NCI-H345 treated with DMSO at 0.1 percent for 48 hours (cell line): Measurements from ENCODE around the gene ASB13.
"Not testable (repeated sequence)": the region's sequence is repeated elsewhere in the genome, so short reads cannot be mapped to it uniquely, and the experiment has no call there.

ENCODE experiments used
- DNase-seq: peaks from one replicate; lab custom pipeline; 2025; ENCODE audit not compliant: unreplicated experiment; lab: John Stamatoyannopoulos, UW

The ASB13 gene

GRCh38 chr10:5608608-5609220 is 57.7 kb downstream of the ASB13 start:
- no peak for DNase-seq

GRCh38 chr10:5607594-5607993 is 58.8 kb downstream of the ASB13 start:
- DNase-seq: no peak

- DNase-seq: no peak
Measured at GRCh38 chr10:5606864-5607263, 59.5 kb downstream of the ASB13 start.

GRCh38 chr10:5606321-5606720 is 60.1 kb downstream of the ASB13 start:
- no peak for DNase-seq

DNA sequence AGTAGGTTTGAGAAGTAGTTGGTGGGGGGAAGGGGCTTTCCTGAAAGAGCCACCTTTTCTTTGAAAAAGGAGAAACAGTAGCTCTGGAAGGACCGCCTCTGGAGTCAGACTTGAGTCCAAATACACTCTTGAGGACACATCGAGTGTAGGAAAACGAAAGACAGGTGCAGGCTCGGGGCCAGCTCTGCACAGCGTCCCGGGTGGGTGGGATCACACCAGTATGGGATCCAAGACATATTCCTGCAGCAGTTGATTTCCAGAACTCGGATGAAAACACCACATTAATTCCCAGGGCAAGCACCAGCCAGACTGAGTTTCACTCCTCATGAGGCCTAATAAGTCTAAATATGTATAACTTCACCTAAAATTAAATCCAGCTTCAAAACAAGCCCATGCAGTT is 61.4 kb downstream of the ASB13 start:
- no peak for DNase-seq

DNA sequence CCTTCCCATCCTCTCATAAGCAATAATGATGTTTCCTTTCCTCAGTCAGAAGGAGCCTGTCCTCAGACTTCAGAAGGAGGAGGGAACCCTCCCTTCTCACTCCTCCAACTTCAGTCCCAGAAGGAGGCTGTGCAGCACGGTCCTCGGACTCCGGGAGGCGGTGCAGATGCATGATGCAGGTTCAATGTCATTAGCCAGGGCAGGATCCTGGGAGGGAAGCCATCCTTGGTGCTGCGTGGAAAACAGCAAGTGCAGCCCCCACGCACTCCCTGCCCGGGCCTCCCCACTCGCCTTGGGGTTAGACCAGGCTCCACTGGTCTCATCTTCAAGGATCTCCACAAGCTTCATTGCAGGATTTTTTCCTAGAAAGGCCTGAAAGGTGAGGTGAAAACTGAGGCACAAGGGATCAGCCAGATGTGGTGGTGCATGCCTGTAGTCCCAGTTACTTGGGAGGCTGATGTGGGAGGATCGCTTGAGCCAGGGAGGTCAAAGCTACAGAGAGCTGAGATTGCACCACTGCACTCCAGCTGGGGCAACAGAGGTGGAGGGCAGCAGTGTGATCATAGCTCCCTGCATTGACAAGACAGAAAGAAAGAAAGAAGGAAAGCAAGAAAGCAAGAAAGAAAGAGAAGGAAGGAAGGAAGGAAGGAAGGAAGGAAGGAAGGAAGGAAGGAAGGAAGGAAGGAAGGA is 62.0 kb downstream of the ASB13 start:
- no peak for DNase-seq

DNA sequence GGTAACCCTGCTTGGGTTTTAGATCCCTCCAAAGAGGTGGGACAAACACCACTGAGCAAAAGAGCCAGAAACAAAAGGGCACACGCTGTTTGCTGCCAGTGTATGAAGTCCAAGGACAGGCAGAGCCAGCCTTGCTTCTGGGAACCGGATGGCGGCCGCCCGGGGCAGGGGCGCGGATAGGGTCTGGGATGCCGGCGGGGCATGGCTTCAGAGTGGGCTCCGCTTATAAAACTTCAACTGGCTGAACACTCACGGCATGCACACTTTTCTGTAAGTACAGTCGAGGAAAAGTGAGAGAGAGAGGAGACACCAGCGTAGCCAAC is 62.6 kb downstream of the ASB13 start:
- no peak for DNase-seq

GRCh38 chr10:5603091-5603847 is 63.1 kb downstream of the ASB13 start:
- no peak for DNase-seq

GRCh38 chr10:5601826-5602495 is 64.4 kb downstream of the ASB13 start:
- DNase-seq: no peak

DNA sequence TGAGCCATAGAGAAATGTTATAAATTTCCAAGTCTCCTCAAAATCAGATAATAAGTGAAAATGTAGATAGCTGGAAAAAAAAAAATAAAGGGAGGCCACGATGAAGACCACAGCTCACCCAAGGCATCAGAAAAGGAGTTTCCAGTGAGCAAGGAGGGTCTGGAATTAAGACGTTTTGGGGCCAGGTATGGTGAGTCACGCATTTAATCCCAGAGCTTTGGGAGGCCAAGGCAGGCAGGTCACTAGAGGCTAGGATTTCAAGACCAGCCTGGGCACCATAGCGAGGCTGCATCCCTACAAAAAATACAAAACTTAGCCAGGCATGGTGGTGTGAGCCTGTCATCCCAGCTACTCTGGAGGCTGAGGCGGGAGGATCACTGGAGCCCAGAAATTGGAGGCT is 65.5 kb downstream of the ASB13 start:
- no peak for DNase-seq

- DNase-seq: no peak
Measured at GRCh38 chr10:5599613-5600520, 66.5 kb downstream of the ASB13 start.

GRCh38 chr10:5598085-5598690 is 68.2 kb downstream of the ASB13 start:
- no peak for DNase-seq

GRCh38 chr10:5596611-5597341 is 69.6 kb downstream of the ASB13 start:
- no peak for DNase-seq

- DNase-seq: no peak
Measured at GRCh38 chr10:5595994-5596471, 70.4 kb downstream of the ASB13 start.

GRCh38 chr10:5595591-5595990 is 70.8 kb downstream of the ASB13 start:
- DNase-seq: no peak

GRCh38 chr10:5595095-5595494 is 71.3 kb downstream of the ASB13 start:
- DNase-seq: no peak

DNA sequence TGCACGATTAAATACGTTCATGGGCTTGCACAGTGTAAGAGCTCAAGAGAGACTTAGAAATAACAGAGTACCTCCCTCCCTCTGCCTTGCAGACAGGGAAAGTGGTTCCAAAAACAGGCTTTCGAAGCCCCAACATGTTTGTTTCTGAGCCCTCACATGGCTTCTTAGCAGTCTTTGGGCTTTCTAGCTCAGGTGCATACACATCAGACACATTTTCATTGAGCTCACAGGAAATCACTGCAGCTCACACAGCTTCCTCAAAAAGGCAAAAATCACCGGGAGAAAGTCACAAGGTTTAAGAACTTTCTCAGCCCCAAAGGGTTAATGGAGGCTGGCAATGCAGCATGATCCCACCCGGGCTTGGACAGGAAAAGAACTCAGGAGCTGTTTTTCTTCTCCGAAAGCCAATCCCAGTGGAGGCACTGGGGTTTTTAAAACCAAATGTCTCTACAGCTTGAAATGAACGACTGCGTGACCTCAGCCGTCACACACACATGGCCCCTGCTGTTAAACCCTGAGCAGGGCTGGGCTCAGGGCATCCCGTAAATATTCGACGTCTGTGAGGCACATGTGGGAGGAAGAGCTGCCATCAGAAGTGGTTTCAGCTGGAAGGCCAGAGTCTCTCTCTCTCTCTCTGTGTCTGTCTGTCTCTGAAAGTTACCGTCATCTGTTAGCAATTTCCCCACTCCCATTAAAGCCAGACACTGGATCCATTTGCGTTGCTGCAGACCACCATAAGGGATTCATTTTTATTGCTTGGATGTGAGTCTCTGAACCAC is 71.9 kb downstream of the ASB13 start:
- DNase-seq: no peak

DNA sequence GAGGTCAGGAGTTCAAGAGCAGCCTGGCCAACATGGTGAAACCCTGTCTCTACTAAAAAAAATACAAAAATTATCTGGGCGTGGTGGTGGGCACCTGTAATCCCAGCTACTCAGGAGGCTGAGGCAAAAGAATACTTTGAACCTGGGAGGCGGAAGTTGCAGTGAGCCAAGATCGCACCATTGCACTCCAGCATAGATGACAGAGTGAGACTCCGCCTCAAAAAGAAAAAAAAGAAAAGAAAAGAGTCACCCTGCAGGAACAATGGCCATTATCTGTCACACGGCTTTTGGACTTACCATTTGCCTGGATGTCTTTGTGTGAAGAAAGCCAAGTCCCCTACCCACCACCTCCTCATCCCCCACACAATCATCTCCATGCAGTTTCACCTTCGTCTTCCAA is 73.0 kb downstream of the ASB13 start:
- not testable (repeated sequence) for DNase-seq

DNA sequence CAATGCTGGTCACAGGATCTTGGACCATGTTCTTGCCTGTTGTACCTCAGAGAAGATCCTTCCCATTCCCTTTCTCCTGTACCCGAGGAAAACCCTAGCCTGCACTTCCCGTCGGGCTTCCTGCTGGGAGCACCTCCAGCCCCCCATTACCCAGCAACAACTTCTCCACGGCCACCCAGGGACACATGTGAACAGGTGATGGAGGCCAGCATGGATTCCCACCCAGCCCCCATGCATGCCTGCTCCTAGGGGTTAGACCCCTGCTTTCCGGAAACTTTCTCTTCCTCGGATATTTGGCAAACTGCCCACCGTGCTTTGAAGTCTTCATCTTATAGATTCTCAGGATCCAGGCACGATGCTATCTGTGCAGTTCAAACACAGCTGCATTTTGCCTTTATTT is 74.3 kb downstream of the ASB13 start:
- no peak for DNase-seq
